ENCODE data around the gene INTS11. TPM values are rescaled to one million over a fixed set of nuclear protein-coding genes. Genes with fewer than 3 reads are reported as not detected.
A peak's percentile ranks its signal among the peaks of the same experiment; 100 is the strongest.

INTS11 gene
- total and polyA plus RNA-seq, 2 of the 13 experiments (the other 11 are each of a cell fraction or from before 2014, with no cell fraction given), result 52.8 to 94.8 TPM

GRCh38 chr1:1347663-1348419, 23.4 kb upstream of the INTS11 start (continued):
- peak; percentile 78; the same call in 1 of the 2 replicates for TF ChIP-seq NR0B2 (CRISPR knock-in tag; IDR thresholded peaks at IDR 0.05)
- TF ChIP-seq NCOA2 (CRISPR knock-in tag; IDR thresholded peaks at IDR 0.05), result peak; percentile 47; the same call in 1 of the 2 replicates
- no peak for TF ChIP-seq MTF2 (CRISPR knock-in tag; IDR thresholded peaks at IDR 0.05; ENCODE audit: borderline replicate concordance)
- no peak for TF ChIP-seq ZNF780A (CRISPR knock-in tag; IDR thresholded peaks at IDR 0.05)
- no peak for TF ChIP-seq SRY (CRISPR knock-in tag; IDR thresholded peaks at IDR 0.05)
- TF ChIP-seq KLF15 (CRISPR knock-in tag; IDR thresholded peaks at IDR 0.05; ENCODE audit: borderline replicate concordance), result no peak
- TF ChIP-seq CREB1 (IDR thresholded peaks at IDR 0.05), result no peak
- peak; percentile 54; the same call in 1 of the 2 replicates for TF ChIP-seq CREB1 (CRISPR knock-in tag; IDR thresholded peaks at IDR 0.05)
- TF ChIP-seq NFATC3 (CRISPR knock-in tag; IDR thresholded peaks at IDR 0.05), result 0 out of 2 replicates have a peak, but pooled peaks have one; percentile 13
- no peak for TF ChIP-seq ZNF619 (CRISPR knock-in tag; IDR thresholded peaks at IDR 0.05)
- TF ChIP-seq ZNF788 (CRISPR knock-in tag; IDR thresholded peaks at IDR 0.05; ENCODE audit: borderline replicate concordance), result peak; percentile 64; the same call in 1 of the 2 replicates
- no peak for TF ChIP-seq ZNF251 (CRISPR knock-in tag; IDR thresholded peaks at IDR 0.05)
- no peak for TF ChIP-seq TMF1 (CRISPR knock-in tag; IDR thresholded peaks at IDR 0.05; ENCODE audit: low read depth)
- TF ChIP-seq ZBTB46 (CRISPR knock-in tag; IDR thresholded peaks at IDR 0.05; ENCODE audit: borderline replicate concordance), result no peak
- TF ChIP-seq ZZZ3 (CRISPR knock-in tag; IDR thresholded peaks at IDR 0.05; ENCODE audit: borderline replicate concordance), result peak; percentile 32; the same call in 1 of the 2 replicates
- no peak for TF ChIP-seq DBP (CRISPR knock-in tag; IDR thresholded peaks at IDR 0.05; ENCODE audit: not compliant biosample characterization)
- TF ChIP-seq JUND (CRISPR knock-in tag; IDR thresholded peaks at IDR 0.05), result no peak
- TF ChIP-seq MNT (IDR thresholded peaks at IDR 0.05), result 0 out of 2 replicates have a peak, but pooled peaks have one; percentile 16
- TF ChIP-seq DMAP1 (CRISPR knock-in tag; IDR thresholded peaks at IDR 0.05), result peak; percentile 83
- TF ChIP-seq CC2D1A (CRISPR knock-in tag; IDR thresholded peaks at IDR 0.05), result no peak
- TF ChIP-seq ZBTB39 (CRISPR knock-in tag; IDR thresholded peaks at IDR 0.05), result no peak
- TF ChIP-seq TCF12 (IDR thresholded peaks at IDR 0.05), result no peak
- TF ChIP-seq TCF12 (CRISPR knock-in tag; IDR thresholded peaks at IDR 0.05), result no peak
- peak; percentile 92 for TF ChIP-seq ZFY (CRISPR knock-in tag; IDR thresholded peaks at IDR 0.05)
- TF ChIP-seq MZF1 (CRISPR knock-in tag; IDR thresholded peaks at IDR 0.05; ENCODE audit: borderline replicate concordance), result no peak
